WTC11 (cell line): Measurements from ENCODE around the gene ZNF672. TPM values are rescaled to one million over a fixed set of nuclear protein-coding genes. Genes with fewer than 3 reads are reported as not detected.

ENCODE experiments used
- ATAC-seq: fragments of 200-7000 bp; cut with Tn5 transposase; 2 replicates; pipeline ENCODE4 v1.10.0; 2021; ENCODE audit warnings: mild to moderate bottlenecking, moderate library complexity
- CTCF ChIA-PET: fragments of 300-600 bp; sonication (Branson Sonifier 250); formaldehyde crosslinking; loops from one replicate; lab custom pipeline; 2021; ENCODE audit warnings: antibody characterized with exemption; lab: Charles Lee
- POLR2A ChIA-PET: fragments of 350-600 bp; sonication (Branson Sonifier 250); formaldehyde crosslinking; loops from one replicate; lab custom pipeline; 2021; ENCODE audit warnings: antibody characterized with exemption; lab: Charles Lee
- DNase-seq: peaks from one replicate; pipeline ENCODE4 v3.0.0; 2021; ENCODE audit warnings: low spot score
- H3K27ac Mint-ChIP-seq: 2 replicates; pipeline ENCODE4 v1.8.0; 2021; ENCODE audit warnings: mixed read lengths
- H3K27me3 Mint-ChIP-seq: 2 replicates; pipeline ENCODE4 v1.8.0; 2021; ENCODE audit warnings: low read depth, mild to moderate bottlenecking, moderate library complexity, mixed read lengths
- H3K36me3 Mint-ChIP-seq: 2 replicates; pipeline ENCODE4 v1.8.0; 2021; ENCODE audit warnings: mixed read lengths
- H3K4me1 Mint-ChIP-seq: 2 replicates; pipeline ENCODE4 v1.8.0; 2022; ENCODE audit warnings: mixed read lengths
- H3K4me3 Mint-ChIP-seq: 2 replicates; pipeline ENCODE4 v1.8.0; 2021; ENCODE audit warnings: mild to moderate bottlenecking, moderate library complexity, mixed read lengths
- H3K9me3 Mint-ChIP-seq: 2 replicates; pipeline ENCODE4 v1.8.0; 2021; ENCODE audit warnings: mixed read lengths
- ARID4B ChIP-seq: sonication (generic); formaldehyde crosslinking; IDR thresholded peaks from 2 replicates; pipeline ENCODE4 v1.8.0; 2023; ENCODE audit warnings: missing genetic modification reagents, mild to moderate bottlenecking, borderline replicate concordance
- ATF6 ChIP-seq: sonication (generic); formaldehyde crosslinking; IDR thresholded peaks from 2 replicates; pipeline ENCODE4 v1.8.1; 2023; ENCODE audit warnings: mild to moderate bottlenecking, missing genetic modification reagents
- CTCF ChIP-seq: fragments of 200-600 bp; IDR thresholded peaks from 2 replicates; pipeline ENCODE4 v1.8.0; 2022; ENCODE audit warnings: antibody characterized with exemption
- E2F1 ChIP-seq: sonication (generic); formaldehyde crosslinking; IDR thresholded peaks from 2 replicates; pipeline ENCODE4 v1.8.0; 2022; ENCODE audit warnings: mild to moderate bottlenecking, missing genetic modification reagents
- EMX1 ChIP-seq: fragments of 250-450 bp; sonication (Bioruptor Pico); IDR thresholded peaks from 2 replicates; pipeline ENCODE4 v1.8.0; 2021; ENCODE audit warnings: mild to moderate bottlenecking
- ETV6 ChIP-seq: sonication (generic); formaldehyde crosslinking; IDR thresholded peaks from 2 replicates; pipeline ENCODE4 v1.8.1; 2022; ENCODE audit warnings: mild to moderate bottlenecking, missing genetic modification reagents
- FOXP1 ChIP-seq: sonication (generic); formaldehyde crosslinking; IDR thresholded peaks from 2 replicates; pipeline ENCODE4 v1.8.0; 2022; ENCODE audit warnings: missing genetic modification reagents, mild to moderate bottlenecking, moderate library complexity, borderline replicate concordance
- FOXP4 ChIP-seq: sonication (generic); formaldehyde crosslinking; IDR thresholded peaks from 2 replicates; pipeline ENCODE4 v1.8.0; 2022; ENCODE audit warnings: mild to moderate bottlenecking, missing genetic modification reagents
- IRF1 ChIP-seq: sonication (generic); formaldehyde crosslinking; IDR thresholded peaks from 2 replicates; pipeline ENCODE4 v1.8.0; 2023; ENCODE audit warnings: missing genetic modification reagents
- KAT7 ChIP-seq: sonication (generic); formaldehyde crosslinking; IDR thresholded peaks from 2 replicates; pipeline ENCODE4 v1.8.1; 2023; ENCODE audit warnings: missing genetic modification reagents, mild to moderate bottlenecking, borderline replicate concordance
- MYBL2 ChIP-seq: sonication (generic); formaldehyde crosslinking; IDR thresholded peaks from 2 replicates; pipeline ENCODE4 v1.8.1; 2023; ENCODE audit warnings: mild to moderate bottlenecking, moderate library complexity, missing genetic modification reagents
- NR3C1 ChIP-seq: sonication (generic); formaldehyde crosslinking; conservative IDR thresholded peaks from 2 replicates; pipeline ENCODE4 v1.8.1; 2023; ENCODE audit warnings: low read depth, mild to moderate bottlenecking, missing genetic modification reagents
- OVOL2 ChIP-seq: fragments of 250-450 bp; sonication (Bioruptor Pico); IDR thresholded peaks from 2 replicates; pipeline ENCODE4 v1.9.0; 2021; ENCODE audit warnings: mild to moderate bottlenecking, borderline replicate concordance
- PRDM15 ChIP-seq: sonication (generic); formaldehyde crosslinking; IDR thresholded peaks from 2 replicates; pipeline ENCODE4 v1.8.0; 2022; ENCODE audit warnings: missing genetic modification reagents
- RORB ChIP-seq: fragments of 250-450 bp; sonication (Bioruptor Pico); IDR thresholded peaks from 2 replicates; pipeline ENCODE4 v1.9.0; 2021; ENCODE audit warnings: mild to moderate bottlenecking
- SMAD4 ChIP-seq: sonication (generic); formaldehyde crosslinking; IDR thresholded peaks from 2 replicates; pipeline ENCODE4 v1.8.0; 2022; ENCODE audit warnings: mild to moderate bottlenecking, missing genetic modification reagents
- ZNF219 ChIP-seq: sonication (generic); formaldehyde crosslinking; IDR thresholded peaks from 2 replicates; pipeline ENCODE4 v1.8.0; 2023; ENCODE audit warnings: missing genetic modification reagents, mild to moderate bottlenecking, borderline replicate concordance
- ZNF232 ChIP-seq: sonication (generic); formaldehyde crosslinking; IDR thresholded peaks from 2 replicates; pipeline ENCODE4 v1.8.0; 2022; ENCODE audit warnings: mild to moderate bottlenecking, missing genetic modification reagents
- total RNA-seq: library from RNA; stranded (reverse); gene quantifications from 3 replicates; pipeline ENCODE4 v1.2.3, GENCODE V29; 2021

ZNF672 gene
- total RNA-seq, 1 experiment from 2014 or later: 37.9 TPM

GRCh38 chr1:248792342-248792741 lies 45.7 kb upstream of the ZNF672 start:
- no peak for TF ChIP-seq EMX1 (CRISPR knock-in tag)
- TF ChIP-seq MYBL2 (CRISPR knock-in tag): no peak
- TF ChIP-seq ZNF219 (CRISPR knock-in tag): no peak
- TF ChIP-seq RORB (CRISPR knock-in tag): no peak
- TF ChIP-seq ZNF232 (CRISPR knock-in tag): no peak
- no peak for TF ChIP-seq KAT7 (CRISPR knock-in tag)
- TF ChIP-seq FOXP4 (CRISPR knock-in tag): no peak
- TF ChIP-seq OVOL2: no peak
- no peak for TF ChIP-seq ARID4B (CRISPR knock-in tag)
- TF ChIP-seq E2F1 (CRISPR knock-in tag): no peak
- TF ChIP-seq ETV6 (CRISPR knock-in tag): no peak
- TF ChIP-seq, all 79 proteins: peak for 0
- Mint-ChIP-seq H3K36me3 (peaks cover 29% of the 10 kb centered on the region), H3K9me3 (peaks cover 84% of the 10 kb centered on the region), H3K27me3 (no peaks in the 10 kb centered on the region), H3K4me1 (no peaks in the 10 kb centered on the region), H3K4me3 (no peak overlapping the region), H3K27ac (no peak overlapping the region)
- ATAC-seq (no peak), DNase-seq (no peak)
- ChIA-PET POLR2A (no interaction called here), CTCF (interaction anchor here (1.0 kb wide), 1 partner anchor 46 kb away, joined by 3 read pairs; the partner anchor contains the start of gene ZNF672)

GRCh38 chr1:248793592-248793991 lies 44.4 kb upstream of the ZNF672 start:
- Mint-ChIP-seq H3K4me1 (no peaks in the 10 kb centered on the region), H3K36me3 (peaks cover 30% of the 10 kb centered on the region), H3K4me3 (no peak overlapping the region), H3K27ac (no peak overlapping the region), H3K9me3 (peaks cover 83% of the 10 kb centered on the region), H3K27me3 (no peaks in the 10 kb centered on the region)
- DNase-seq: no peak
- POLR2A ChIA-PET: no interaction called here
- CTCF ChIA-PET: no interaction called here
- no peak for ATAC-seq
- TF ChIP-seq IRF1 (CRISPR knock-in tag) (no peak), SMAD4 (no peak), NR3C1 (CRISPR knock-in tag) (no peak), FOXP1 (no peak), ATF6 (CRISPR knock-in tag) (no peak), PRDM15 (no peak), CTCF (no peak)
